GM19395 (cell line): ENCODE data around the gene ALB.
A peak's percentile ranks its signal among the peaks of the same experiment; 100 is the strongest.

ENCODE experiments used
- ATAC-seq: cut with Tn5 transposase; IDR thresholded peaks from one replicate; pipeline ENCODE4 v1.9.1; 2021; ENCODE audit warnings: mild to moderate bottlenecking, moderate library complexity; ENCODE audit not compliant: unreplicated experiment

Gene ALB

GRCh38 chr4:73429826-73430587 is 25.9 kb downstream of the ALB start:
- no peak for ATAC-seq

GRCh38 chr4:73431813-73432168 is 27.7 kb downstream of the ALB start:
- ATAC-seq = no peak

GRCh38 chr4:73432169-73433000 is 28.3 kb downstream of the ALB start:
- ATAC-seq = no peak

- ATAC-seq = no peak
These were observed 29.1 kb downstream of the ALB start for GRCh38 chr4:73433140-73433539.

GRCh38 chr4:73434311-73434710 is 30.2 kb downstream of the ALB start:
- peak; percentile 86 for ATAC-seq

- no peak for ATAC-seq
These were observed 31.9 kb downstream of the ALB start, which contains the start of gene AFP for GRCh38 chr4:73435984-73436383. Gene AFP (plus strand): TSS chr4:73436221. CDS start chr4:73436263, 42 bp downstream.

- ATAC-seq = no peak
These were observed 32.8 kb downstream of the ALB start for GRCh38 chr4:73436674-73437557.

GRCh38 chr4:73437558-73437956 is 33.5 kb downstream of the ALB start:
- no peak for ATAC-seq

GRCh38 chr4:73438048-73438447 is 34.0 kb downstream of the ALB start:
- no peak for ATAC-seq

GRCh38 chr4:73438582-73439215 is 34.6 kb downstream of the ALB start:
- ATAC-seq = no peak

- ATAC-seq = no peak
These were observed 35.4 kb downstream of the ALB start for GRCh38 chr4:73439445-73439844.

- no peak for ATAC-seq
These were observed 35.9 kb downstream of the ALB start for GRCh38 chr4:73439991-73440390.

GRCh38 chr4:73440653-73441052 is 36.6 kb downstream of the ALB start:
- ATAC-seq = no peak

GRCh38 chr4:73442275-73442674 is 38.2 kb downstream of the ALB start:
- no peak for ATAC-seq

GRCh38 chr4:73443224-73443623 is 39.1 kb downstream of the ALB start:
- ATAC-seq = no peak

GRCh38 chr4:73445383-73446335 is 41.6 kb downstream of the ALB start:
- no peak for ATAC-seq

GRCh38 chr4:73446336-73446938 is 42.4 kb downstream of the ALB start:
- peak; percentile 99 for ATAC-seq

- ATAC-seq = no peak
These were observed 43.6 kb downstream of the ALB start for GRCh38 chr4:73447671-73448070.
